HG03469 (cell line): Measurements from ENCODE around the gene PHKG2.

Experiments
- ATAC-seq: cut with Tn5 transposase; IDR thresholded peaks from one replicate; pipeline ENCODE4 v1.9.1; 2021; ENCODE audit warnings: mild to moderate bottlenecking, moderate library complexity, moderate number of reproducible peaks; ENCODE audit not compliant: unreplicated experiment

Gene PHKG2

DNA sequence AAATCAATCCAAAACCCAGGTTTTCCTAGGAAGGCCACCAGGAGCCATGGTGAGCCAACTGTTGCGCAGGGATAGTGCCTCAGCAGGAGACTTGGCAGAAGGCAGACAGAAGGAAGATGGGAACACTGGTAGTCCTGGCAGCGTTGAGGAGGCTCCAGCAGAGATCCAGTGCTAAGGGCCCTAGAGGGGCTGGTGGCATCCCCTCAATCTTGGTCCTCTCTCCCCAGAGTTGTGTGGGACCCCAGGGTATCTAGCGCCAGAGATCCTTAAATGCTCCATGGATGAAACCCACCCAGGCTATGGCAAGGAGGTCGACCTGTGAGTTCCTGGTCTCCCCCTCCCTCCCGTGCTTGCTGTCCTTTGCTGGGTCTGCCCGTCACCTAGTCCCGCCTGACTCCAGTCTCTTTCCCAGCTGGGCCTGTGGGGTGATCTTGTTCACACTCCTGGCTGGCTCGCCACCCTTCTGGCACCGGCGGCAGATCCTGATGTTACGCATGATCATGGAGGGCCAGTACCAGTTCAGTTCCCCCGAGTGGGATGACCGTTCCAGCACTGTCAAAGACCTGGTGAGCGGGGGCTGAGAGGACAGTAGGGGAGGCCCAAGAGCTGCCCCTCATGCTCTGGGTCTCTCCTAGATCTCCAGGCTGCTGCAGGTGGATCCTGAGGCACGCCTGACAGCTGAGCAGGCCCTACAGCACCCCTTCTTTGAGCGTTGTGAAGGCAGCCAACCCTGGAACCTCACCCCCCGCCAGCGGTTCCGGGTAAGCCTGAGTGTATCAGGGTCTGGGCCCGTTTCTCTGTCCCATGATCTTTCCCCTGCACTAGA is 7.9 kb downstream of the PHKG2 start:
- ATAC-seq: no peak

DNA sequence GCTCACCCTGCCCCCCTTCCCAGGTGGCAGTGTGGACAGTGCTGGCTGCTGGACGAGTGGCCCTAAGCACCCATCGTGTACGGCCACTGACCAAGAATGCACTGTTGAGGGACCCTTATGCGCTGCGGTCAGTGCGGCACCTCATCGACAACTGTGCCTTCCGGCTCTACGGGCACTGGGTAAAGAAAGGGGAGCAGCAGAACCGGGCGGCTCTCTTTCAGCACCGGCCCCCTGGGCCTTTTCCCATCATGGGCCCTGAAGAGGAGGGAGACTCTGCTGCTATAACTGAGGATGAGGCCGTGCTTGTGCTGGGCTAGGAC is 8.5 kb downstream of the PHKG2 start:
- ATAC-seq: no peak

DNA sequence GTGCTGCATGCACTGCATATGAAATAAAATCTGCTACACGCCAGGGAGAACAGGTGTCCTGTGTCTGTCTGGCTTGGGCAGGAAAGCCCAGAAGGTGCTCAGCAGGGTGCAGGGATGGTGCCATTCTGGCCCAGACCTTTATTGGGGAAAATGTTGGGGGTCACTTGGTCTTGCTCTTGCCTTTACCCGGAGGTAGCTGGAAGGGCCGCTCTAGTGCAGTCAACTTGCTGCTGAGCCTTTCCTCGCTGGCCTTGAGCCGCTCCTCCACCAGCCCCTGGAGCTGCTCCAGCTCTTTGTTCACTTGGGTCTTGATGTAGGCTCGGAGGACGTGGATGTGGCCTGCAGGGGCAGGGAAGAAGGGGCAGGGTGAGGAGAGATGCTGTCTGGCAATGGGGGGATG is 9.1 kb downstream of the PHKG2 start:
- no peak for ATAC-seq

DNA sequence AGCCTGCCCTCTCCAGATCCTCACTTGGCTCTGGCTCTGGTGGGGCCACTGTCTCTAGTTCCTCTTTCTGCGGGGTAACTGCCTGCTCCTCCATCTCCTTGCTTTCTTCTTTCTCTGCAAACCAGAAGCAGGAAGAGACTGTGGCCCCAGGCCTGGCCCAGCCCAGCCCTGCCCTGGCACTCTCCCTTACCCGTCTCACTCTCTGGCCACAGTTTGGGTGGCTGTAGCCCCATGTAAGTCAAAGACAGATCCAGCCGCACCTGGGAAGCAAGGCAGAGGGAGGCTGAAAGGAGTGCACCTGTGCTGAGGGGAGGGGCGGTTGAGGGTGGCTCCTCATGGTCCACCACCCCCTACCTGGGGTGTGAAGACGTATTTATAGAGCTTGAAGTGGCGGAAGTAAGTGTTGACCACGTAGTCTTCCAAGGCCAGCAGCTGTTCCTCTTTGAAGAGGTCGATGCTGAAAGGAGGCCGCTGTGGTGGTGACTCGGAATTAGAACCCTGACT is 10.8 kb downstream of the PHKG2 start:
- no peak for ATAC-seq

DNA sequence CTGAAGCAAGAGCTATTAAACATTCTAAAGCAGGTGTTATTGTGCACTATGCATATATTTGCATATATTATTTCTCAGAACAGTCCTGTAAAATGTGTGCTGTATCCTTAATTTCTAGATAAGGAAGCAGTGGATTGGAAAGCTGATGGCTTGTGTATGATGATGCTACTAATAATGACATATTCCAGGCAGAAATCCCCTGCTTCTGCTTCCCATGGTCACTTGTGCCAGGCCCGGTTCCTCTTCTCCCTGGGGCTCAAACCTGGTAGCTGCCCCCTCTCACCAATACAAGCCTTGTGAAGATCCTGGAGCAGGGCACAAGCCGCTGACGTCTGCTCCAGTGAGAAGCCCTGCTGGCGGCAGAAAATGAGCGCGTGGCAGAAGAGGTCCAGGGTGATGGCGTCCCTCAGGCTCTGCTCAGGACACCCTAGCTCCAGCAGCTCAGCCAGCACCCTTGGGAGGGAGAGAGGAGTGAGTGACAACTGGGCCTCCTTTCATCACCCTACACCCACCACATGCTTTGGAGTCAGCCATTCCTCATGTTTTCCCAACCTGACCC is 11.9 kb downstream of the PHKG2 start:
- ATAC-seq: no peak

DNA sequence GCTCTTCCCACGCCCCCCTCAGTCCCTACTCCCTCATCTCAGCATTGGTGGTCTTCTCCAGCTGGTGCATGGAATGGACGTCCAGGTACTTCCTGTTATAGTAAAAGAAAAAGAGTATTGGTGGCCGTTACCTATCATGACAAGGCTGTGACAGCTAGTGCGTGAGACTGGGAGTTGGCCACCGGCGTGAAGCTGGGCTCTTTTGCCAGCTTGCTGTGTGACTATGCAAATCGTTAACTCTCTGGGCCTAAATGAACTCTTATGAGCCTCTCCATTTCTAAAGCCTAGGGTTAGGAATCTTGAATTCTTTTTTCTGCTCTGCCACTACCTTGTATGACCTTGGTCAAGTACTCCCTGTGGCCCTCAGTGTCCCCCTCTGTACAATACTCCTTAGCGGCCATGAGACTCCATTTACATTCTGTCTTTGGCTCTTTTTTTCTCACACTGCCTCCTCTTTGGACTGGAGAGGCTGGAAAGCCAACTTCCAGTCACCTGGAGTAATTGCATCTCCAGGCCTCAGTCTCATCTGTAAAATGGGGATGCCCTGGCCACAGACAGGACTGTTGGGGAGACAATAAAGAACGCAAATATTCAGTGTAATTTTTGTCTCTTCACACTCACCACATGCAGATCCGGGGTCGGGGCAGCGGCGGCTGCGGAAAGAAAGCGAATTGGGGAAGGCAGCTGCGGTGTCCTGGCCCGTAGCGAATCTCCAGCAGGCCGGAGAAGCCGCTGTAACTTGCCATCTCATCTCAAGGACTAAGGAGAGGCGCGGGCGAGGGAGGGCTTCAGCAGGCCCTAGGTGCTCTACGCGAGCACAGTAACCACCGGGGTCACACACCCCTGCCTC is 12.6 kb downstream of the PHKG2 start:
- no peak for ATAC-seq

DNA sequence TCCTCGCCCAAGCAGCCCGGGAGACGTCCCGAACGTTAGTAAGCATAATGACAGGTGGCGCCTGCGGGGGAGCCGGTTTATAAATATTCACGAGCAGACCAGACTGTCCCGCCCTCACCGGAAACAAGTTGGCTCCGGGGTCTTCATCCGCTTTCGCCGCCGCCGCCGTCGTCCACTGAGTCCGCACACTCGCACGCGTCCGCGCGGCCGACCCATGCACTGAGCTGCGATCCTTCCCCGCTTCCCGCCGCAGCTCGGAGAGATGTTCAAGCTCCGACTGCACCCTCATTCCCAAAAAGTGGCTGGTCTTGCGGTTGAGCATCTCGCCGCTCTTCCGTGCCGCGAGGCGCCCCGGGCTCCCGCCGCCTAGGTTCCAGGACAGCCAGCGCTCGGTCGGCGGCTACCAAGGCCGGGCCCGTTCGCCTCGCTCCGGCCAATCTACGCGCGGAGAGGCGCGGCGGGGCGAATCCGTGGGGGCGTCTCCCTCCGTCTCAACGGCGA is 13.3 kb downstream of the PHKG2 start:
- peak; percentile 6 for ATAC-seq

DNA sequence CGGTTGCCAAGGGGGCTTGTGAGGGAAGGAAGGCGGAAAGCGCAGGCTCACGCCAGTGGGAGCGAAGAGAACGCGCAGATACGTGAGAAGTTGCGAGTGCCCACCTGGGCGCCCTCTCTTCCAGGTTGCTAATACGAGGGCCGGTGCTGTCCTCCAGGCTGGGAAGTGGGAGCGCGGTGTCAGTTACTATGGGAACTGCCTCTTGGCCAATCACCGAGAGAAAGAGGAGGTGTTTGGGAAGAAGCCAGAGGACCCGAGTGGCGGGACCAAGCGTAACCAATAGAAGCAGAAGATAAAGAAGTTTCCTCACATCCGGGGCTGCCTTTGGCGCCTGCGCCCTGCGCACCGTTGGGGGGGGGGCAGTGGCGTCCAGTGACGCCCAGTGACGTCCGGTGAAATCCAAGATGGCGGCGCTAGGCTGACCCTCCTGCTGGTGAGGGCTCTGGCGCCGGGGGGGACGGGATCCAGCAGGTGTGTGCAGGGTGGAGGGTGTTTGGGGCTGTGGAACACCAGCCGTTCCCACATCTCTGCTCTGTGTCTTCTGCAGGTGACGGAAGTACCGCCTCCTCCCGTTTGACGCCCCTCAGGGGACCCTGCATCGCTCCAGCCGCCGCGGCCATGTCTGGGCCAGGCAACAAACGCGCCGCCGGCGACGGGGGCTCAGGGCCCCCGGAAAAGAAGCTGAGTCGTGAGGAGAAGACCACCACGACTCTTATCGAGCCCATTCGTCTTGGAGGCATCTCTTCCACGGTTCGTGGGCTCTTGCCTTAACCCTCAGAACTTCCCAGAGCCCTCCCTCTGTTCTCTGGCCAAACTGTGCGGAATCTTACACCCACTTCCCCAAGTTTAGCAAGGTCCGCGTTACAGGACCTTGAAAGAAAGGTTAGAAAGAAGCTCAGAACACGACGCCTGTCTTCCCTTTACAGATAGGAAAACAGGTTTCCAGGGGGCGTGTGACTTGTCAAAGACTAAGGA is 14.0 kb downstream of the PHKG2 start, which contains the start of the genes CFAP119 and RNF40:
Gene CFAP119, minus strand, starts transcription at position 135 of the 975 bp plus-strand sequence. CDS start 314 bp downstream, outside the sequence.
Gene RNF40, plus strand, starts transcription at position 395 of the 975 bp plus-strand sequence. Its CDS starts 224 bp downstream, at position 619.
- ATAC-seq: peak; percentile 66

DNA sequence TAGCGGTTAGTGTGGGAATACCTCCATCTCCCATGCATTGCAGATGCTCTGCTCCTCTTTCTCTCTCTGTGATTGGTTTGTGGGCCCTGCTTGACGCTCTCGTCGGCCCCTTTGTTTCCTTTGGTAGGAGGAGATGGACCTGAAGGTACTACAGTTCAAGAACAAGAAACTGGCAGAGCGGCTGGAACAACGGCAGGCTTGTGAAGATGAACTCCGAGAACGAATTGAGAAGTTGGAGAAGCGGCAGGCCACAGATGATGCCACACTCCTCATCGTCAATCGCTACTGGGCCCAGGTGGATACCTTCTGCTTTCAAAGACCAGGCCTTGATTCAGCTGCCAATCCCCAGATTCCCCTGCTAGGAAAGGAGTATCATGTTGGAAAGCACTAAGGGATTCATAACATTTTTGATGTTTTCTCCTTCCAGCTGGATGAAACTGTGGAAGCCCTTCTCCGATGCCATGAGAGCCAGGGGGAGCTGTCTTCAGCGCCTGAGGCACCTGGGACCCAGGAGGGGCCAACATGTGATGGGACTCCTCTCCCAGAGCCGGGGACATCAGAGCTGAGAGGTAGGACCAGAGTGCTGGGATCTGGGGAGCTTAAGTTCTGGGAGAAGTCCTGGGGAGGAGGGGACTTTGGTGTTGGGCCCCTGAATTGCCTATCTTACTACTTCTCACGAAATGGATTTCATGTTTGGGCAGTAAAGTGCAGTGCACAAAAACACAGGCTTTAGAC is 14.9 kb downstream of the PHKG2 start:
- no peak for ATAC-seq

DNA sequence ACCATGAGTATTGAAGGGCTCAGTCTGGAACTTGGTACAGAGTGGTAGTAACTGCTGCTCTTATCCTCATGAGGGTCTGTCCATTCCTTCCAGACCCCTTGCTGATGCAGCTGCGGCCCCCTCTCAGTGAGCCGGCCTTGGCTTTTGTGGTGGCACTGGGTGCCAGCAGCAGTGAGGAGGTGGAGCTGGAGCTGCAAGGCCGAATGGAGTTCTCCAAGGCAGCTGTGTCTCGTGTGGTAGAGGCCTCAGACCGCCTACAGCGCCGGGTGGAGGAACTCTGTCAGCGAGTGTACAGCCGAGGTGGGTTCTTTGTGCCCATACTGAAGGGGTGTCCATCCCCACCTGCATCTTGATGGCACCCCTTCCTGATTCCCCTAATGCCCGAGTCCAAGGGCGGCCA is 15.9 kb downstream of the PHKG2 start:
- ATAC-seq: no peak

DNA sequence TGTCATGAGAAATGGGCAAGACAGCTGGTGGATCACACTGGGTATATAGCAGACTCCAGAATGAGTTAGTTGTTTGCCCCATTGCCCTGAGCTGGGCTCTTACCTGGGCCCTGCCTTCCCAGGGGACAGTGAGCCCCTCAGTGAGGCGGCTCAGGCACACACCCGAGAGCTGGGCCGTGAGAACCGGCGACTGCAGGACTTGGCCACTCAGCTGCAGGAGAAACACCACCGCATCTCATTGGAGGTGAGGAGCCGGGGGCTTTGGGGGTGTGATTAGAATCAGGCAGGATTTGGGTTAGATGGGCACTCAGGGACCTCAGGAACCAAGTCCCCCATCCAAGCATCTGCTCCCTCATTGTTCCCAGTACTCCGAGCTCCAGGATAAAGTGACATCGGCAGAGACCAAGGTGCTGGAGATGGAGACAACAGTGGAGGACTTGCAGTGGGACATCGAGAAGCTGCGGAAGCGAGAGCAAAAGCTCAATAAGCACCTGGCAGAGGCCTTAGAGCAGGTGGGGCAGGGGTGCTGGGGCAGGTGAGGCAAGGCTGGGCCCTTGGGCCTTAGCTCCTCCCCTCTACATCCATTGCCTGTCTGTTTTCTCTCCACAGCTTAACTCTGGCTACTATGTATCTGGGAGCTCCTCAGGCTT is 16.7 kb downstream of the PHKG2 start:
- no peak for ATAC-seq

DNA sequence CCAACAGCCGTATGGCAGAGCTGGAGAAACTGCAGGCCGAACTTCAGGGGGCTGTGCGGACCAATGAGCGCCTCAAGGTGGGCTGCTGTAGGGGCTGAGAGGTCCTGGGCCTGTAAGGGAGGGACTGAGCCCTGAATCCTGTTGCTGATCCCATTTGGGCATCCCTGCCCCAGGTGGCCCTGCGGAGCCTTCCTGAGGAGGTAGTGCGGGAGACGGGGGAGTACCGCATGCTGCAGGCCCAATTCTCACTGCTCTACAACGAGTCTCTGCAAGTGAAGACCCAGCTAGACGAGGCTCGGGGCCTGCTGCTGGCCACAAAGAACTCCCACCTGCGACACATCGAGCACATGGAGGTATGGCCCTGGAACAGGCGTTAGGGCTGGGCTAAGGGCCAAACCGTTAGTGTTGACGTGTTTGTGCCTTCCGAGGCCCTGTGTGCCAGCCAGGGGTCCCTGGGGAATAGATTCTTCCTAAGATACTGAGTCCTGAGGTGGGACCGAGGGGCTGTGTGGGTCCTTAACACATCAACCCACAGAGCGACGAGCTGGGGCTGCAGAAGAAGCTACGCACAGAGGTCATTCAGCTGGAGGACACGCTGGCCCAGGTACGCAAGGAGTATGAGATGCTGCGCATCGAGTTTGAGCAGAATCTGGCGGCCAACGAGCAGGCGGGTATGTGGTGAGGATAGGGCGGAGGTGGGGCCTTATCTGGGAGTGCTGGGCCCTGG is 18.1 kb downstream of the PHKG2 start:
- ATAC-seq: no peak

DNA sequence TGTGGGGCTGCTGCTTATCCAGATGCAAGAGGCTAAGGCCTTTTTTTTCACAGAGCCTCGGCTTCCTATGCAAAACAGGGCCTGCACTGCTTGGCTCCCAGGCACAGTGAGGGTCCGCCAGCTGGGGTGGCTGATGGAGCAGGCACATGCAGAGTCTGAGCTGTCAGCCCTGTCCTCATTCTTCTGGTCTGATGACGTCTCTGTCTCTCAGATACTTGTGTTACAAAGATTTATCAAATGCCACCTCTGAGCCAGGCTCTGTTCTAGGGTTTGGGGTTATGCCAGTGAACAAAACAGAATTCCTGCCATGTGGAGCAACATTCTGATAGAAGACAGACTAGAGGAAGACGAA is 18.7 kb downstream of the PHKG2 start:
- ATAC-seq: no peak

DNA sequence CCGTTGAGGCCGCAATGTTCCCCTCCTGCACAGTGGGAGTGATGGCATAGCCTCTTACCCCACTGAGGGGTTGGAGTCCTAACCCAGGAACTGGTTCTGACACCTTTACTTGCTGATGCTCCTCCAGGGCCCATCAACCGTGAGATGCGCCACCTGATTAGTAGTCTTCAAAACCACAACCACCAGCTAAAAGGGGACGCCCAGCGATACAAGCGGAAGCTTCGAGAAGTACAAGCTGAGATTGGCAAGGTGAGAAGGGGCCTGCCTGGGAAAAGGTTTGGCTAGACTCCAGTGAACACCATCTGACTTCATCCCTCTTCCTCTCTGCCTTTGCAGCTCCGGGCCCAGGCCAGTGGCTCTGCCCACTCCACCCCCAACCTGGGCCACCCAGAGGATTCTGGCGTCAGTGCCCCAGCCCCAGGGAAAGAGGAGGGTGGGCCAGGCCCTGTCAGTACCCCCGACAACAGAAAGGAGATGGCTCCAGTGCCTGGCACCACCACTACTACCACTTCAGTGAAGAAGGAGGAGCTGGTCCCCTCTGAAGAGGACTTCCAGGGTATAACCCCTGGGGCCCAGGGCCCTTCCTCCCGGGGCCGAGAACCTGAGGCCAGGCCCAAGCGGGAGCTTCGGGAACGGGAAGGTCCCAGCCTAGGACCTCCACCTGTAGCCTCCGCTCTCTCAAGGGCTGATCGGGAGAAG is 19.7 kb downstream of the PHKG2 start:
- no peak for ATAC-seq

DNA sequence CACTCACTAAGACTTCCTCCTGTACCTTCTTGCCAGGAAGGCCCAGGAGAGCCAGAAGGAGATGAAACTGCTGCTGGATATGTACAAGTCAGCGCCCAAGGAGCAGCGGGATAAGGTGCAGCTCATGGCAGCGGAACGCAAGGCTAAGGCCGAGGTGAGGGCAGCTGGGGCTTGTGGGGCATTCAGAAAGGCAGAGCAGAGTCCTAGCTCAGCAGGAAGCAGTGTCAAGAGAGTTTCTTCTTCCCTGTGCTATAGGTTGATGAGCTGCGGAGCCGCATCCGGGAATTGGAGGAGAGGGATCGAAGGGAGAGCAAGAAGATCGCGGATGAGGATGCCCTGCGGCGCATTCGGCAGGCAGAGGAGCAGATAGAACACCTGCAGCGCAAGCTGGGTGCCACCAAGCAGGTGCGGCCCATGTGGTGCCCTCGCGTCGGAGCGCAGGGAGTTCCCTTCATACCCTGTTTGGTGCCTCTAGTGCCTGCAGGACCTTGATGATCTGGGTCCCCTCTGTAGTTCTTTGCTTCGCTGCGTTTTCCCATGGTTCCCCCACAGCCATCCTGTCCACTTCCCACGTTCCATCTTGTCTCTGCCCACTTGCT is 20.5 kb downstream of the PHKG2 start:
- no peak for ATAC-seq

DNA sequence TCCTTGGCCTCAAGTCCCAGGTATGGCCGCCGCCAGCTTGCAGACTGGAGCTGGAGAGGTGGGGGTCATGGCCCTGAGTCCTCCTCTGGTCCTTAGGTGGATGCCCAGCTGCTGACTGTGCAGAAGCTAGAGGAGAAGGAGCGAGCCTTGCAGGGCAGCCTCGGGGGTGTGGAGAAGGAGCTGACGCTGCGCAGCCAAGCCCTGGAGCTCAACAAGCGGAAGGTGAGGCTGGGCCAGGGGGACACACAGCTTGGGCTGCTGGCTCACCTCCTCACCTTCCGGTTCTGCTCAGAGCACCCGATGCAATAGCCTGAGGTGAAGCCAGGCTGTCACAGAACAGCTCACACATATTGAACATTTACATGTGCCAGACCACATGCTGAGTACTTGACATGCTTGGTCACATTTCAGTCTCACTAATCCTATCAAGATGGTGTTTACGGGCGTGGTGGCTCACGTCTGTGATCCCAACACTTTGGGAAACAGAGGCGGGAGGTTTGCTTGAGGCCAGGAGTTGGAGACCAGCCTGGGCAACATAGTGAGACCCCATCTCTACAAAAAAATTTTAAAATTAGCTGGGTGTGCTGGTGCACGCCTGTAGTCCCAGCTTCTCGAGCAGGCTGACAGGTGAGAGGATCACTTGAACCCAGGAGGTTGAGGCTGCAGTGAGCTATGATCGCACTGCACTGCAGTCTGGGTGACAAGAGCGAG is 21.3 kb downstream of the PHKG2 start:
- no peak for ATAC-seq

DNA sequence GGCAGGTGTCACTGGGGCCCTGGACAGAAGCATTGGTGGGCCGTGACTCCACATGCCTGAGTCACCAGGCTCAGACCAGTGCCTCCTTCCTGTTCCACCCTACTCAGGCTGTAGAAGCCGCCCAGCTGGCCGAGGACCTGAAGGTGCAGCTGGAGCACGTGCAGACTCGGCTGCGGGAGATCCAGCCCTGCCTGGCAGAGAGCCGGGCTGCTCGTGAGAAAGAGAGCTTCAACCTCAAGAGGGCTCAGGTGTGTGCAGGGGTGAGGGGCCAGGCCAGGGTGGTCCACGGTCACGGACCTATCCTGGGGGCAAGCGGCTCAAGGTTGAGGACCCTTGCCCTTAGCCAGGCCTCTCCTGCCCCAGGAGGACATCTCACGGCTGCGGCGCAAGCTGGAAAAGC is 23.5 kb downstream of the PHKG2 start:
- ATAC-seq: no peak
